ENCODE measurements around the gene FCHO2. TPM values are rescaled to one million over a fixed set of nuclear protein-coding genes. Genes with fewer than 3 reads are reported as not detected.
"Not testable (repeated sequence)": the region's sequence is repeated elsewhere in the genome, so short reads cannot be mapped to it uniquely, and the experiment has no call there.

Gene FCHO2
- total RNA-seq, 1 donor from 2014 or later, result 11.2 TPM

- Histone ChIP-seq H3K4me3 (ENCODE audit: low read depth, low read length) (no peak overlapping the region), H3K27me3 (ENCODE audit: control insufficient read depth, insufficient read depth, low read length) (no peaks in the 10 kb centered on the region), H3K36me3 (ENCODE audit: control insufficient read depth, insufficient read depth, low read length) (no peaks in the 10 kb centered on the region)
- DNase-seq (ENCODE audit: low read depth), result no peak
- no peak for TF ChIP-seq CTCF (IDR thresholded peaks at IDR 0.05; ENCODE audit: insufficient read depth, low read length, poor library complexity, severe bottlenecking)
Measured at GRCh38 chr5:72996632-72997031, 40.8 kb downstream of the FCHO2 start.

- no peak for TF ChIP-seq CTCF (IDR thresholded peaks at IDR 0.05; ENCODE audit: insufficient read depth, low read length, poor library complexity, severe bottlenecking)
- H3K36me3 ChIP-seq (ENCODE audit: control insufficient read depth, insufficient read depth, low read length), result no peaks in the 10 kb centered on the region
- H3K27me3 ChIP-seq (ENCODE audit: control insufficient read depth, insufficient read depth, low read length), result no peaks in the 10 kb centered on the region
- no peak for DNase-seq (ENCODE audit: low read depth)
- no peak overlapping the region for H3K4me3 ChIP-seq (ENCODE audit: low read depth, low read length)
Measured at GRCh38 chr5:72999916-73000315, 44.1 kb downstream of the FCHO2 start.

GRCh38 chr5:73005886-73006285 is 50.0 kb downstream of the FCHO2 start:
- Histone ChIP-seq H3K27me3 (ENCODE audit: control insufficient read depth, insufficient read depth, low read length) (no peaks in the 10 kb centered on the region), H3K36me3 (ENCODE audit: control insufficient read depth, insufficient read depth, low read length) (no peaks in the 10 kb centered on the region), H3K4me3 (ENCODE audit: low read depth, low read length) (no peak overlapping the region)
- no peak for DNase-seq (ENCODE audit: low read depth)
- TF ChIP-seq CTCF (IDR thresholded peaks at IDR 0.05; ENCODE audit: insufficient read depth, low read length, poor library complexity, severe bottlenecking), result no peak

- no peak for DNase-seq (ENCODE audit: low read depth)
Measured at GRCh38 chr5:73007051-73007450, 51.2 kb downstream of the FCHO2 start.

GRCh38 chr5:73008831-73009230 is 53.0 kb downstream of the FCHO2 start:
- no peak overlapping the region for H3K4me3 ChIP-seq (ENCODE audit: low read depth, low read length)
- no peak for DNase-seq (ENCODE audit: low read depth)
- H3K36me3 ChIP-seq (ENCODE audit: control insufficient read depth, insufficient read depth, low read length), result no peaks in the 10 kb centered on the region
- no peak for TF ChIP-seq CTCF (IDR thresholded peaks at IDR 0.05; ENCODE audit: insufficient read depth, low read length, poor library complexity, severe bottlenecking)
- no peaks in the 10 kb centered on the region for H3K27me3 ChIP-seq (ENCODE audit: control insufficient read depth, insufficient read depth, low read length)

More at GRCh38 chr5:73007051-73007450, 51.2 kb downstream of the FCHO2 start:
- no peak overlapping the region for H3K4me3 ChIP-seq (ENCODE audit: low read depth, low read length)
- H3K36me3 ChIP-seq (ENCODE audit: control insufficient read depth, insufficient read depth, low read length), result no peaks in the 10 kb centered on the region
- TF ChIP-seq CTCF (IDR thresholded peaks at IDR 0.05; ENCODE audit: insufficient read depth, low read length, poor library complexity, severe bottlenecking), result no peak
- no peaks in the 10 kb centered on the region for H3K27me3 ChIP-seq (ENCODE audit: control insufficient read depth, insufficient read depth, low read length)

GRCh38 chr5:73011612-73012011 is 55.8 kb downstream of the FCHO2 start:
- H3K4me3 ChIP-seq (ENCODE audit: low read depth, low read length); H3K36me3 ChIP-seq (ENCODE audit: control insufficient read depth, insufficient read depth, low read length); H3K27me3 ChIP-seq (ENCODE audit: control insufficient read depth, insufficient read depth, low read length): not testable (repeated sequence)

More at GRCh38 chr5:73011612-73012011, 55.8 kb downstream of the FCHO2 start:
- DNase-seq (ENCODE audit: low read depth), result not testable (repeated sequence)
